H9 (cell line): Measurements from ENCODE around the gene WDR83. TPM values are rescaled to one million over a fixed set of nuclear protein-coding genes. Genes with fewer than 3 reads are reported as not detected.

ENCODE experiments used
- DNase-seq: peaks from one replicate; pipeline ENCODE4 v3.0.0-alpha.2; 2017
- H2AFZ ChIP-seq: one replicate; pipeline ENCODE4 v1.6.1; 2013; ENCODE audit warnings: mild to moderate bottlenecking, low read length, control low read depth, moderate library complexity
- H2AK5ac ChIP-seq: 2 replicates; pipeline ENCODE4 v1.6.1; 2013; ENCODE audit warnings: low read length, control low read depth, mixed read lengths; ENCODE audit not compliant: insufficient read length
- H2BK120ac ChIP-seq: one replicate; pipeline ENCODE4 v1.6.1; 2013; ENCODE audit warnings: low read depth, mild to moderate bottlenecking, low read length, control low read depth, inconsistent platforms; ENCODE audit not compliant: poor library complexity, severe bottlenecking
- H2BK12ac ChIP-seq: 2 replicates; pipeline ENCODE4 v1.6.1; 2013; ENCODE audit warnings: low read length, control low read depth, mixed read lengths, low read depth; ENCODE audit not compliant: insufficient read length
- H2BK15ac ChIP-seq: 2 replicates; pipeline ENCODE4 v1.6.1; 2013; ENCODE audit warnings: low read depth, low read length, control low read depth
- H2BK20ac ChIP-seq: one replicate; pipeline ENCODE4 v1.6.1; 2013; ENCODE audit warnings: low read depth, mild to moderate bottlenecking, low read length, control low read depth, inconsistent platforms; ENCODE audit not compliant: poor library complexity, severe bottlenecking
- H2BK5ac ChIP-seq: 2 replicates; pipeline ENCODE4 v1.6.1; 2013; ENCODE audit warnings: low read length, control low read depth, mixed read lengths; ENCODE audit not compliant: insufficient read length
- H3K14ac ChIP-seq: 2 replicates; pipeline ENCODE4 v1.6.1; 2013; ENCODE audit warnings: low read length, control low read depth; ENCODE audit not compliant: insufficient read depth
- H3K18ac ChIP-seq: 2 replicates; pipeline ENCODE4 v1.6.1; 2013; ENCODE audit warnings: low read depth, mild to moderate bottlenecking, mixed read lengths, low read length, control low read depth; ENCODE audit not compliant: insufficient read length
- H3K23ac ChIP-seq: 2 replicates; pipeline ENCODE4 v1.6.1; 2013; ENCODE audit warnings: low read length, control low read depth, mixed read lengths, low read depth; ENCODE audit not compliant: insufficient read length
- H3K23me2 ChIP-seq: 2 replicates; pipeline ENCODE4 v1.6.1; 2013; ENCODE audit warnings: low read depth, mild to moderate bottlenecking, mixed read lengths, low read length, control low read depth; ENCODE audit not compliant: insufficient read length, poor library complexity, severe bottlenecking
- H3K27ac ChIP-seq: 2 replicates; pipeline ENCODE4 v1.5.1; 2013; ENCODE audit warnings: low read length, control low read depth, mixed read lengths, low read depth; ENCODE audit not compliant: insufficient read length
- H3K27me3 ChIP-seq: 2 replicates; pipeline ENCODE4 v1.6.1; 2013; ENCODE audit warnings: low read length, control low read depth, inconsistent platforms; ENCODE audit not compliant: insufficient read depth
- H3K4ac ChIP-seq: 2 replicates; pipeline ENCODE4 v1.6.1; 2013; ENCODE audit warnings: low read depth, mild to moderate bottlenecking, control low read depth, inconsistent platforms, low read length, moderate library complexity
- H3K4me1 ChIP-seq: 2 replicates; pipeline ENCODE4 v1.6.1; 2013; ENCODE audit warnings: low read length, control low read depth, inconsistent platforms; ENCODE audit not compliant: insufficient read depth
- H3K4me2 ChIP-seq: 2 replicates; pipeline ENCODE4 v1.6.1; 2013; ENCODE audit warnings: low read length, control low read depth, mixed read lengths; ENCODE audit not compliant: insufficient read length, insufficient read depth
- H3K56ac ChIP-seq: 2 replicates; pipeline ENCODE4 v1.6.1; 2013; ENCODE audit warnings: low read depth, mild to moderate bottlenecking, mixed read lengths, low read length, control low read depth; ENCODE audit not compliant: insufficient read length
- H3K79me1 ChIP-seq: 2 replicates; pipeline ENCODE4 v1.6.1; 2013; ENCODE audit warnings: low read depth, mild to moderate bottlenecking, moderate library complexity, low read length, control low read depth, inconsistent platforms; ENCODE audit not compliant: insufficient read depth, poor library complexity, severe bottlenecking
- H3K79me2 ChIP-seq: 2 replicates; pipeline ENCODE4 v1.6.1; 2013; ENCODE audit warnings: low read length, control low read depth, inconsistent platforms; ENCODE audit not compliant: insufficient read depth
- H3K9ac ChIP-seq: 2 replicates; pipeline ENCODE4 v1.6.1; 2013; ENCODE audit warnings: low read length, control low read depth, mixed read lengths; ENCODE audit not compliant: insufficient read length; ENCODE audit errors: extremely low read depth
- H3K9me3 ChIP-seq: one replicate; pipeline ENCODE4 v1.6.1; 2013; ENCODE audit warnings: low read depth, low read length, inconsistent platforms; ENCODE audit not compliant: control insufficient read depth
- H3T11ph ChIP-seq: one replicate; pipeline ENCODE4 v1.6.1; 2013; ENCODE audit warnings: mild to moderate bottlenecking, low read length, control low read depth, inconsistent platforms
- H4K20me1 ChIP-seq: one replicate; pipeline ENCODE4 v1.6.1; 2013; ENCODE audit not compliant: control insufficient read depth, insufficient read length, insufficient read depth
- H4K5ac ChIP-seq: 2 replicates; pipeline ENCODE4 v1.6.1; 2013; ENCODE audit warnings: low read depth, mild to moderate bottlenecking, mixed read lengths, low read length, control low read depth; ENCODE audit not compliant: insufficient read length
- H4K8ac ChIP-seq: replicated peaks from 2 replicates; pipeline ENCODE4 v1.6.1; 2013; ENCODE audit warnings: low read length, control low read depth, mixed read lengths, low read depth; ENCODE audit not compliant: insufficient read length
- H4K91ac ChIP-seq: 2 replicates; pipeline ENCODE4 v1.6.1; 2013; ENCODE audit warnings: low read depth, mild to moderate bottlenecking, moderate library complexity, mixed read lengths, low read length, control low read depth; ENCODE audit not compliant: insufficient read length
- H3K27ac Mint-ChIP-seq, 3 experiments: 2 replicates in 2 of 3; 3 replicates in 1 of 3; pipeline ENCODE4 v1.8.0; 2020 to 2021; ENCODE audit warnings: mixed read lengths in 3 of 3, mild to moderate bottlenecking in 1 of 3, moderate library complexity in 1 of 3
- H3K27me3 Mint-ChIP-seq: 2 replicates; pipeline ENCODE4 v1.8.0; 2021; ENCODE audit warnings: low read depth, mild to moderate bottlenecking, moderate library complexity, mixed read lengths
- H3K36me3 Mint-ChIP-seq, 3 experiments: 2 replicates in 2 of 3; 3 replicates in 1 of 3; pipeline ENCODE4 v1.8.0; 2020 to 2021; ENCODE audit warnings: low read depth in 3 of 3, mixed read lengths in 3 of 3; ENCODE audit not compliant: insufficient read depth in 1 of 3
- H3K4me1 Mint-ChIP-seq, 2 experiments: 2 replicates each; pipeline ENCODE4 v1.8.0; 2020; ENCODE audit warnings: mixed read lengths in 2 of 2
- H3K4me3 Mint-ChIP-seq, 2 experiments: 2 replicates in 1 of 2; 3 replicates in 1 of 2; pipeline ENCODE4 v1.8.0; 2020 to 2021; ENCODE audit warnings: mild to moderate bottlenecking in 2 of 2, mixed read lengths in 2 of 2, moderate library complexity in 1 of 2
- H3K9me3 Mint-ChIP-seq, 2 experiments: 2 replicates in 1 of 2; 3 replicates in 1 of 2; pipeline ENCODE4 v1.8.0; 2020; ENCODE audit warnings: mild to moderate bottlenecking in 2 of 2, mixed read lengths in 2 of 2, moderate library complexity in 1 of 2
- CTCF ChIP-seq: fragments of 200-600 bp; sonication (generic); conservative IDR thresholded peaks from 3 replicates; pipeline ENCODE4 v1.8.0; 2021; ENCODE audit warnings: antibody characterized with exemption, mild to moderate bottlenecking
- WGBS: extraction: QIAGEN DNeasy Blood & Tissue Kit; methylation state at CpG from one replicate; pipeline ENCODE4 v1.1.7; 2013; ENCODE audit warnings: missing lambda C conversion rate, low lambda C conversion rate, mixed read lengths; ENCODE audit not compliant: insufficient read length; ENCODE audit errors: extremely low coverage; 5-methylcytosine and 5-hydroxymethylcytosine counted together
- total RNA-seq: library from RNA; stranded (reverse); gene quantifications from 2 replicates; pipeline ENCODE4 v1.2.1, GENCODE V29; 2021

WDR83 gene
- total RNA-seq, 1 experiment from 2014 or later = 21.0 TPM

GRCh38 chr19:12657966-12658365, 8.6 kb upstream of the WDR83 start:
- Mint-ChIP-seq H3K36me3 (peaks cover 25 to 57% (median 49%) of the 10 kb centered on the region in 3 experiments), H3K4me3 (no peak overlapping the region), H3K9me3 (no peaks in the 10 kb centered on the region), H3K4me1 (peaks cover 0 to 6% of the 10 kb centered on the region in 2 experiments; a peak in 2 of 4 replicates), H3K27me3 (no peaks in the 10 kb centered on the region; the same call in 1 of the 2 replicates), H3K27ac (no peak overlapping the region; a peak in 1 of 7 replicates)
- Histone ChIP-seq H2BK15ac (no peak overlapping the region), H3K23ac (no peak overlapping the region), H3K9me3 (no peaks in the 10 kb centered on the region), H2BK12ac (no peak overlapping the region), H4K91ac (no peak overlapping the region), H2BK20ac (no peak overlapping the region), H3K4me1 (no peaks in the 10 kb centered on the region), H2AFZ (no peak overlapping the region), H3K4me2 (no peak overlapping the region), H3K9ac (no peak overlapping the region), H4K8ac (no peak overlapping the region), H3T11ph (no peak overlapping the region), H3K4ac (no peak overlapping the region), H2BK5ac (no peak overlapping the region), H3K27me3 (no peaks in the 10 kb centered on the region), H3K79me1 (no peaks in the 10 kb centered on the region), H3K23me2 (no peaks in the 10 kb centered on the region), H2AK5ac (no peak overlapping the region), H3K79me2 (no peaks in the 10 kb centered on the region; the same call in 1 of the 2 replicates), H2BK120ac (no peak overlapping the region), H3K14ac (no peak overlapping the region), H3K27ac (no peak overlapping the region), H3K18ac (no peak overlapping the region), H3K56ac (no peak overlapping the region), H4K20me1 (no peaks in the 10 kb centered on the region), H4K5ac (no peak overlapping the region)
- no CpG with 5 or more reads among the region's 22 CpGs for WGBS
- DNase-seq = no peak
- TF ChIP-seq CTCF = peak; percentile 35; the same call in 2 of the 3 replicates
